ENCODE results near the gene TBX1. TPM values are rescaled to one million over a fixed set of nuclear protein-coding genes. Genes with fewer than 3 reads are reported as not detected.

Gene TBX1
- total RNA-seq, 1 donor from 2014 or later = 0.11 TPM

GRCh38 chr22:19737846-19738663, 22.5 kb upstream of the TBX1 start:
- intact Hi-C loops (cut with micrococcal nuclease) = no loop called here

- intact Hi-C loops (cut with micrococcal nuclease) = no loop called here
Observed at GRCh38 chr22:19738664-19739447, 21.7 kb upstream of the TBX1 start.

DNA sequence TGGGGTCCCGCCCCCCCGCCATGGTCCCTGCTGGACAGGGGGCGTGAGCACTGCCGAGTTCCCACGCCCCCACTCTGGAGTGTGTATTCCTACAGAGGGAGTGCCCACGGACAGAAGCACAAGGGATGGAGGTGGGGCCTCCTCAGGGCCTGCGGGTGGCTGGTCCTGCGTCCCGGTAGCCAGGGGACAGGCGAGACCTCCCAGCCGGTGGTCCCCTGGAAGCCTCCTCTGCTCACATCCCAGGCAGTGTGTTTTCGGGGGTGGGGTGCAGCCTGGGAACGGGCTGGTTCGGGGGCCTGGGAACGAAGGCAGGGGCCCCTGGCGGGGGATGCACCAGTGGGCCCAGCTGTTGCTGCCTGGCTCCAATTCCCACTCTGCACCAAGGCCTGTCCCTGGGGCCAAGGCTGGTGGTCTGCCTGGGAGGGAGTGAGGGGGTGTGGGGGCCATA, 21.1 kb upstream of the TBX1 start:
- intact Hi-C loops (cut with micrococcal nuclease) = no loop called here

DNA sequence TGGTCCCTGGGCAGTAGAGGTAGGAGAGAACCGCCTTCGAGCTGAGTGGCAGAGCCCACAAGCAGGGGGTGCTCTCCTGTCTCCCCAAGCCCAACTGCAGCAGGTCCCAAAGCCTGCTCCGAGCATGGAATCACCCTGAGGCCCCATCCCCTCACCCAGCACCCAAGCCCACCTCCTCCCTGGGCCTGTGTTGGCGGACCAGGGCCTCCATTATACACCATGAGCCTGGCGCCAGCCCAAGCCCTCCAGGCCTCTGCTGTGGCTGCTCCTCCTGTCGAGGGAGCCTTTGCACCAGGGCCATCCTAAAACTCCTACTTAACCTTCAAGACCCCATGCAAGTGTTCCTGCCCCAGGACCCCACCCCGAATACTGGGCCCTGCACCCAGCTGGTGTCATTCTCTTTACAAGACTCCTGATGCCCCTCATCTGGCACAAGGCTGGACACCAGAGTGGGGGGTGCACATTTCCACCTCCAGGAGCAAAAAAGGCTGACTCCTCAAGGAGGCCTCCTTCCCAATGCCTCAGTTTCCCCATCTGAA, 20.6 kb upstream of the TBX1 start:
- intact Hi-C loops (cut with micrococcal nuclease) = no loop called here

GRCh38 chr22:19740586-19740985, 20.0 kb upstream of the TBX1 start:
- intact Hi-C loops (cut with micrococcal nuclease) = no loop called here

DNA sequence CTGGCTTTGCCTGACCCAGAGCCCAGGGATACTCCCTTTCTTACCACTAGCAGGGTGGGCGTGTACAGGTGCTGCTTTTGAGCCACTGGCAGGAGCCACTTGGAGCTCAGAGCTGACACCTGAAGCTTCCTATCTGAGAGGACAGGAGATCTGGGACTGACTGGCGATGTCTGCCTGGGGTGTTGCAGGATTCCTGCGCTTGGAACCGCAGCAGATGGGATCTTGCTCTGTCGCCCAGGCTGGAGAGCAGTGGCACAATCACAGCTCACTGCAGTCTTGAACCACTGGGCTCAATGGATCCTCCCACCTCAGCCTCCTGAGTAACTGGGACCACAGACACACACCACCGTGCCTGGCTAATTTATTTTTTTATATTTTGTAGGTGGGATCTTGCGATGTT, 19.5 kb upstream of the TBX1 start:
- intact Hi-C loops (cut with micrococcal nuclease) = no loop called here

DNA sequence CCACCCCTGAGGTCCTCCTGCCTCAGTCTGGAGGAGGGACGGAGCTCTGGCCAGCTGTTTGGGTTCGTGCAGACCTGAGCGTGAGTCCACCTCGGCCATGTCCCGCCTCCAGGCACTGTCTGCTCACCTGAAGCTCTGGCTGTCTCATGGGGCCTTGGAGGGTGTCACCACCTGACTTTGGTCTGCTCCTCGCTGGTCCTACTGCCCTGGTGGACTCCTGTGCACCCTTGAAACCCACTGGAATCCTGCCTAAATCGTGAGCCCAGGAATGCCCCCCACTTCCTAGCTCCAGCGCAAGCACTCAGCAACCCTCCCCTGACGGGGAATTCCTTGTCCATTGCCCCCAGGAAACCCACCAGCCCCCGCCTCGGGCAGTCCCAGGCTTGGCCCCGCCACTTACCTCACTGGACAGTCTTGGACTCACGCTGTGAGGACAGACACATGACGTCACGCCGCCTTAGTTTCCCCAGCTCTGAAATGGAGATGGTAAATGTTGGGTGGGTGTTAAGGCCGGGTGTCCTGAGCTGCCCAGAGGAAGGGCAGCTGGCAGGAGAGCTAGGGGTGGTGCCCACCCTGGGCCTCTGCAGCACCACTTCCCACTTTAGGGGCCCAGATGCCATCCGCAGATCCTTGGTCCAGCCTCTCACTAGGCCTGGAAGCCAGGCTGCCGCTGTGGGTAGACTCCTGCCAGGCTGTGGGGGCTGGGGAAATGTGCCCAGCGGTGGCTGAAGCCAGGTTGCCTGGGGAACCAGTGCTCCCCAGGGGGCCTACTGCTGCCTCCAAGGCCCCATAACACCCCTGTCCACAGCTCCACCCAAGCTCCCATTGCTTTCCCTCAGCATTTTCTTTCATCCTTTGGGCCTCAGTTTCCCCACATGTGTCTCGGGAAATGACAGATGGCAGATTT, 18.2 kb upstream of the TBX1 start:
- intact Hi-C loops (cut with micrococcal nuclease) = no loop called here

DNA sequence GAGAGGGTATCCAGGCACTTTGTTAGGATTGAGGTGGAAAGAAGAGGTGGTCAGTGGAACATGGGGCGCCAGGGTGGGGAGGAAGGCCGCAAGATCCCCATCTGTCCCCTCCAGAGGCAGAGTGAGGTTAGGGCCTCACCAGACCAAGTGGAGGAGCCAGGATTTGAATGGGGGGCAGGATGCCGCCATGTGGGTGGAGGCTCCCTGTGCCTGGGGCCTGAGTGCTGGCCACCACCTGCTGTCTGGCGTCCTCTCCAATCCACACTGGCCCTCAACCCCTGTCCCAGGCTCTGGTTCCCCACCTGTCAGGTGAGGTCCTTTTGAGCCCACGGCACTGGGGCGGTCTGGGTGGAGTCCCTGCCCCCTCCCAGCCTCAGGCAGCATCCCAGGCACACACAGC, 17.5 kb upstream of the TBX1 start:
- intact Hi-C loops (cut with micrococcal nuclease) = no loop called here

GRCh38 chr22:19743651-19744050, 16.9 kb upstream of the TBX1 start:
- intact Hi-C loops (cut with micrococcal nuclease) = no loop called here

DNA sequence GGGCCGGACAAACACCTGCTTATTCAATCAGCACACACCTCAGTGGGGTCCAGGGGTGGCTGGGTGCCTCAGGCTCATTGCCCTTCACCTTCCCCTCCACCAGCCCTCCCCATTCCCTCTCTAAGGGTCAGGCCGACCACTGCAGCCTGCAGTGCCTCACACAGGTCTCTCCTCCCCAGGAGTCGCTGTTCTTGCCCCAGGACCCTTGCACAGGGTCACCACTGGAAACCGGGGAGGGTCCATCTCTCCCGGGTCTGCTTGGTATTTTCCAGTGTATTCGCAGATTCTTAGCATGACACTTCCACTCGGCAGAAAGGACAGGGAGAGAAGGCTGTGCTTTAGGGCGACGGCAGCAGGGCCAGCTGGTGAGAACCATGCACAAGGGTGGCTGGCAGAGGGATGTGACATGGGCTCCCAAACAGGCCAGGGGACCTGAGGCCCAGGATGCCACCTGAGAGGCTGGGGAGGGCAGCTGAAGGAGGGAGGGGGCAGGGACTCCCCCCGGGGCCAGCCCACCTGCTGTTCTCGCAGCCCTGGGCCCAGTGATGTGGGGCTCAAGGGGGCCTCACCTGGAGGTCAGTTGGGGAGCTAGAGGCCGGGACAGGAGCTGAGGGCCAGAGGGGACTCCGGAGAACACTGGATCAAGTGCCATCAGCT, 16.1 kb upstream of the TBX1 start:
- intact Hi-C loops (cut with micrococcal nuclease) = no loop called here

GRCh38 chr22:19745155-19746101, 15.2 kb upstream of the TBX1 start:
- intact Hi-C loops (cut with micrococcal nuclease) = no loop called here

DNA sequence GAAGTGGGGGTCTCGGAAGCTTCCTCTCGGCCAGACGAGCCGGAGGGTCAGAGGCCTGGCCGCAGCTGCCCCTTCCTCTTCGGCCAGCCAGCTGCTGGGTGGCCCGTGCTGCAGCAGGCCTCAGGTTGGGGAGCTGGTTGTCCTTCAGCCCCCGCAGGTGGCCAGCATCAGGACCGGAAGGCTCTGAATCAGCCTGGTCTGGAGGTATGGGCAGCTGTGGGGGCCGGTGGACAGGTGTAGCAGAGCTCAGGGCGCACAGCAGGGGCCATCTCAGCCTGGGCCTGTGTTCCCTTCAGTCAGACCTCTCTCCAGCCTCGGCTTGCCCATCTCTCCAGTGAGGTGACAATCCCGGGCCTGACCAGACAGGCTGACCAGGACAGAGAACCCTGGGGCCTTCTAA, 13.9 kb upstream of the TBX1 start:
- intact Hi-C loops (cut with micrococcal nuclease) = no loop called here

DNA sequence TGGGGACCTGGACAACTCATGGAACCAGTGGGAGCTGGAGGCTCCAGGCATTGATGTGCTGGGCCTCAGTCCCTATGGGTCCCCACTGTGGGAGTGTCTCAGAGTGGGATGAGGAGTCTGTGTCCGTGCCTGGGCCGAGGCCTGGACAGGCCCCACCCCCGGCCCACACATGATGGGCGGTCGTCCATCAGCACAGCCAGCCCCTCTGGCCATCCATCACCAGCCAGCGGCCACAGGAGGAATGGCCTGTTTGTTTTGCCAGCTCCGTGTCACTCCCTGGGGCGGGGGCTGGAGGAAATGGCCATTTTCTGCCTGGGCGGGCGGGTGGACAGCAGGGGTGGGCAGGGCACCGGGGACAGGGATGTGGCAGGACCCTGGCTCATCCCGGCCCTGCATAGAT, 13.0 kb upstream of the TBX1 start:
- intact Hi-C loops (cut with micrococcal nuclease) = no loop called here

DNA sequence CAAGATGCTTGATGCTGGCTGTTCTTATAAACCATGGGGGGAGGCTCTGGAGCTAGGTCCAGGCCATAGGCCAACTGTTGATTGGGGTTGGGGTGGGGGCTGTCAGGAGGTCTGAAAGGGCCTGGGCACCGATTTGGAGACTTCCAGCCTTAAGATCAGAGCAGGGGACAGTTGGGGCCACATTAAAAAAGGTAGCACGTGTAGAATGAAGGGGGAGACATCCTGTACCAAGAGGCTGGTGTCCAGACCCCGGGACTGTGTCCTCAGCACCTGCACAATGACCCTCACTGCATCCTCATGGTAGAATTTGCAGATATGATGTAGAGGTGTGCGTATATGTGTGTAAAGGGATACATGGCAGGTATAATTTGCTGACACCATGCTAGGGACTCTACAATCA, 12.4 kb upstream of the TBX1 start:
- intact Hi-C loops (cut with micrococcal nuclease) = no loop called here

- intact Hi-C loops (cut with micrococcal nuclease) = no loop called here
Observed at GRCh38 chr22:19748991-19749664, 11.4 kb upstream of the TBX1 start.

DNA sequence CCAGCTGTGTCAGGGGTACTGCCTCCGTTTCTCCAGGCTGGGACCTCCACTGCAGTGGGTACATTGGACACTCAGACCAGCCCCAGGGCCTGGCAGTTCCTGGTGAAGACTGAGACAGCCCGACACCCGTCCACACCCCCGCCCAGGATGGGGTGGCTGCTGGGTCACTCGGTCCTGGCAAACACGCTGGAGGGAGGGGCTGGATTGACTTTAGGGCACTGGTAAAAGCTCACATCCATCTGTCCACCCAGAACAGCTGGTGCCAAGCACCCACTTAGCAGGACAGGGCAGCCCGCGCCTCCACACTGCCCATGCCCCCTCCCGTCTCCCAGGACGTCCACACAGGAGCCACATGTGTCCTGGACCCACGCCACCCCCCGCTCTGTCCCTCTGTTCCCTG, 10.7 kb upstream of the TBX1 start:
- intact Hi-C loops (cut with micrococcal nuclease) = no loop called here

DNA sequence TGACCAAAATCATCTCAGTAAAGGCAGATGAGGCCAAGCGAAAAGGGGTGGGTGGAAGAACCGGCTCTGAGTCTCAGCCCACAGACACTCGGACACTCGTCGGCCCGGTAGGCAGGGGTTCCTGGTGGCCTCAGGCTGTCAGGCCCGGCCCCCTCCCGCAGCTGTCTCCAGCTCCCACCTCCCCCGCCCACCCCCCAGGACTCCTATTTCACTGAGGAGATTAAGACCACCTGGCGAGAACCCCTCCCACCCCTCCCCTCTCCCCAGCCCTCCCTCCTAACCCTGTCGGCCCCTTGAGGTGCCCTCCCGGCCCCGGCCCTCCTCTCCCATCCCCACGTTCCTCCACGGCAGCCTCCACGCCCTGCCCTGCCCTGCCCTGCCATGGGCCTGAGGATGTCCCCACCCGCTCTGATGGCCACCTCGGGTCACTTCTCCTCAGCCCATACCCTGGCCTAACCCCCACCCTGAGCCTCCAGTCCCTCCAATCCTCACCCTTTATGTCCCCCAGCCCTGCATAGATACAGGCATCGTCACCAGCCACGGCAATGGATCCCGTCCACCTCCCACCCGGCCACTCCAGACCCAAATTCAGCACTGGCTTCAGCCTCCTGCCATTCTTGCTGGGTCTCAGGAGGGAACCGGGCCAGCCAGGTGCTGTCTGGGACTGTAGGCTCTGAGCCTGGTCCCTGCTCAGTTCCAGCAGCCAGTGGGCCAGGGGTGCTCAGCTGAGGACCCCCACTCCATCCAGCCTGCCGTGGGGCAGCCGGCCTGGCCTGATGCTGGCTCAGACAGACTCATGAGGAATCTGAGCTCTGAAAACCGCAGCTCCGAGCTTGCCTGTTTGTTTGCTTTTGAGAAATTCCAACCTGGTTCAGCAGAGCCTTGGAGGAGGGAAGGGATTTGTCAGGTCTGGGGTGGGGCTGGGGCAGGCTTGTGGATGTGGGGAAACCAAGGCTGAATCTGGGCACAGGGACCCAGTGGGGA, 9.8 kb upstream of the TBX1 start:
- intact Hi-C loops (cut with micrococcal nuclease) = no loop called here
